Neuronal stem cell (in vitro differentiated cells): ENCODE data around the gene FMR1.

Experiments used
- DNase-seq: peaks from one replicate; pipeline ENCODE4 v3.0.0-alpha.2; 2013; ENCODE audit warnings: low spot score
- H2AFZ ChIP-seq: one replicate; pipeline ENCODE4 v1.6.1; 2013; ENCODE audit warnings: mild to moderate bottlenecking, low read length, inconsistent platforms
- H2AK5ac ChIP-seq: 2 replicates; pipeline ENCODE4 v1.6.1; 2013; ENCODE audit warnings: low read depth, mild to moderate bottlenecking, inconsistent platforms, low read length, moderate library complexity, mixed read lengths
- H2BK120ac ChIP-seq: 2 replicates; pipeline ENCODE4 v1.6.1; 2013; ENCODE audit warnings: low read depth, mild to moderate bottlenecking, inconsistent platforms, low read length, moderate library complexity, mixed read lengths
- H2BK12ac ChIP-seq: one replicate; pipeline ENCODE4 v1.6.1; 2013; ENCODE audit warnings: low read length, inconsistent platforms
- H2BK15ac ChIP-seq: 2 replicates; pipeline ENCODE4 v1.6.1; 2013; ENCODE audit warnings: mild to moderate bottlenecking, low read length, inconsistent platforms, mixed read lengths
- H2BK5ac ChIP-seq: one replicate; pipeline ENCODE4 v1.6.1; 2013; ENCODE audit warnings: inconsistent platforms, mild to moderate bottlenecking, low read length, moderate library complexity
- H3K14ac ChIP-seq: one replicate; pipeline ENCODE4 v1.6.1; 2013; ENCODE audit warnings: low read length, inconsistent platforms
- H3K18ac ChIP-seq: 2 replicates; pipeline ENCODE4 v1.6.1; 2013; ENCODE audit warnings: low read length, inconsistent platforms
- H3K23ac ChIP-seq: 2 replicates; pipeline ENCODE4 v1.6.1; 2013; ENCODE audit warnings: low read depth, mild to moderate bottlenecking, mixed read lengths, low read length, inconsistent platforms; ENCODE audit not compliant: poor library complexity
- H3K27ac ChIP-seq: replicated peaks from 3 replicates; pipeline ENCODE4 v1.5.1; 2013; ENCODE audit warnings: low read length, inconsistent platforms
- H3K27me3 ChIP-seq, 3 experiments: 2 replicates each; pipeline ENCODE4 v1.6.1; 2013; ENCODE audit warnings: low read length in 3 of 3, mild to moderate bottlenecking in 2 of 3, inconsistent platforms in 1 of 3, low read depth in 1 of 3, mixed read lengths in 1 of 3, moderate library complexity in 1 of 3; ENCODE audit not compliant: control insufficient read depth in 3 of 3, insufficient read depth in 3 of 3
- H3K36me3 ChIP-seq, 2 donors: replicated peaks in 1 of 2; 2 replicates each; pipeline ENCODE4 v1.6.1; 2013; ENCODE audit warnings: low read length in 2 of 2; ENCODE audit not compliant: control insufficient read depth in 2 of 2, insufficient read depth in 2 of 2
- H3K4ac ChIP-seq: 2 replicates; pipeline ENCODE4 v1.6.1; 2013; ENCODE audit warnings: inconsistent platforms, mild to moderate bottlenecking, low read length, moderate library complexity
- H3K4me1 ChIP-seq, 2 donors: 1 replicate in 1 of 2; 2 replicates in 1 of 2; pipeline ENCODE4 v1.6.1; 2013; ENCODE audit warnings: low read length in 2 of 2, low read depth in 1 of 2; ENCODE audit not compliant: control insufficient read depth in 2 of 2, insufficient read depth in 1 of 2
- H3K4me2 ChIP-seq: one replicate; pipeline ENCODE4 v1.6.1; 2013; ENCODE audit warnings: mild to moderate bottlenecking, low read length, inconsistent platforms; ENCODE audit not compliant: insufficient read depth, poor library complexity, severe bottlenecking
- H3K4me3 ChIP-seq, 2 donors: 2 replicates each; pipeline ENCODE4 v1.5.1; 2013; ENCODE audit warnings: low read length in 2 of 2, mild to moderate bottlenecking in 2 of 2, inconsistent platforms in 1 of 2, moderate library complexity in 1 of 2
- H3K79me1 ChIP-seq: one replicate; pipeline ENCODE4 v1.6.1; 2013; ENCODE audit warnings: low read depth, mild to moderate bottlenecking, inconsistent platforms, low read length, moderate library complexity
- H3K9ac ChIP-seq: one replicate; pipeline ENCODE4 v1.6.1; 2013; ENCODE audit warnings: mild to moderate bottlenecking, low read depth, low read length, inconsistent platforms; ENCODE audit not compliant: poor library complexity
- H3K9me3 ChIP-seq, 2 donors: replicated peaks in 1 of 2; 2 replicates each; pipeline versions ENCODE3 to v1.6.1; 2013; ENCODE audit warnings: low read length in 2 of 2, mild to moderate bottlenecking in 2 of 2, inconsistent platforms in 1 of 2, low read depth in 1 of 2, mixed read lengths in 1 of 2, moderate library complexity in 1 of 2; ENCODE audit not compliant: control insufficient read depth in 2 of 2, insufficient read depth in 1 of 2
- H4K8ac ChIP-seq: one replicate; pipeline ENCODE4 v1.6.1; 2013; ENCODE audit warnings: low read depth, mild to moderate bottlenecking, inconsistent platforms, low read length, moderate library complexity
- H4K91ac ChIP-seq: one replicate; pipeline ENCODE4 v1.6.1; 2013; ENCODE audit warnings: low read length, low read depth, mild to moderate bottlenecking, inconsistent platforms; ENCODE audit not compliant: poor library complexity
- WGBS, 2 donors: extraction: QIAGEN DNeasy Blood & Tissue Kit; methylation state at CpG; one replicate each; pipeline ENCODE4 v1.1.7; 2013; ENCODE audit warnings: missing lambda C conversion rate in 2 of 2, mixed read lengths in 1 of 2; ENCODE audit not compliant: insufficient read length in 2 of 2, insufficient replicate concordance in 1 of 2; ENCODE audit errors: extremely low coverage in 2 of 2; 5-methylcytosine and 5-hydroxymethylcytosine counted together

The FMR1 gene

DNA sequence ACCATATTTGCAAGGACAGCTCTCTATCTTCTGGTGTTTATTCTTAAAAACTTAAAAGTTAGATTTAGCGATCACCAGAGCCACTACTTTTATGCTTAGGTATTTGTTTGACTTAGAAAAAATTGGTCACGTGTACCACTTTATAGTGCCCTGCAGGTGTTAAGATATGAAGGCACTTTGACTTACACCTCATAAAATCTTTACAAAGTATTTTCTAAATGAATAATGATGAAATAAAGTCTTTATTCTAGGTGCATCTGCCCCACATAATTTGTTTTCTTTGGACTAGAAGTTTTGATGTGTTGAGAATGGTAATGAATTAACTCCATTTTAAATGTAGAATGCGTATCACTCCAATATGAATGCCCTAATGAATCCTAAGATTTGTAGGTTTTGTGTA is 2.9 kb downstream of the FMR1 start:
- no peak for DNase-seq
- Histone ChIP-seq H3K9ac (no peak overlapping the region), H3K79me1 (no peaks in the 10 kb centered on the region), H3K23ac (no peak overlapping the region), H2BK12ac (no peak overlapping the region), H2BK5ac (no peak overlapping the region), H2AFZ (no peak overlapping the region), H3K27ac (no peak overlapping the region), H4K8ac (no peak overlapping the region), H3K4me3 (no peak overlapping the region), H3K14ac (no peak overlapping the region), H3K36me3 (peaks cover 0 to 9% of the 10 kb centered on the region in 2 donors), H3K4ac (no peak overlapping the region), H2AK5ac (no peak overlapping the region), H3K9me3 (no peaks in the 10 kb centered on the region), H3K27me3 (no peaks in the 10 kb centered on the region), H2BK15ac (no peak overlapping the region), H3K18ac (no peak overlapping the region), H4K91ac (no peak overlapping the region), H3K4me1 (peaks cover 0 to 1% of the 10 kb centered on the region in 2 donors), H3K4me2 (no peak overlapping the region), H2BK120ac (no peak overlapping the region)
- WGBS, 2 donors: no CpG with 5 or more reads among the region's 3 CpGs

DNA sequence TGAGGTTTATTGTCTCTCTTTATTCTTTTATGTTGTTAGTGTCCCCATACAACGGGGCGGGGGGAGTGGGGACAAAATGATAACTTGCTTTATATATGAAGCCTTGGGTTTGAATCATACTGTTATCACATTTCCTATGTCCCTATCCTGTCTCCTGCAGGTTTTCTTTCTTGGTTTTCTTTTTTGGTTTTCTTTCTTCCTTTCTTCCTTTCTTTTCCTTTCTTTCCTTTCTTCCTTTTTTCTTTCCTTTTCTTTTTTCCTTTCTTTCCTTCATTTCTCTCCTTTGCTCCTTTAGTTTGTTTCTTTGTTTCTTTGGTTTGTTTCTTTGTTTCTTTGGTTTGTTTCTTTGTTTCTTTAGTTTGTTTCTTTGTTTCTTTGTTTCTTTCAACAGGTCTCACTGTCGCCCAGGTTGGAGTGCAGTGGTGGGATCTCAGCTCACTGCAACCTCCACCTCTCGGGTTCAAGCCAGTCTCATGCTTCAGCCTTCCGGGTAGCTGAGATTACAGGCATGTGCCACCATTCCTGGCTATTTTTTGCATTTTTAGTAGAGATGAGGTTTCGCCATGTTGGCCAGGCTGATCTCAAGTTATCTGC is 4.8 kb downstream of the FMR1 start:
- Histone ChIP-seq H3K27me3 (peaks cover 0 to 3% (median 0%) of the 10 kb centered on the region in 3 experiments), H3K9me3 (no peaks in the 10 kb centered on the region), H3K27ac (no peak overlapping the region), H2AFZ (no peak overlapping the region), H3K79me1 (peaks cover 2% of the 10 kb centered on the region), H3K4ac (no peak overlapping the region), H3K9ac (no peak overlapping the region), H3K14ac (no peak overlapping the region), H3K4me3 (no peak overlapping the region), H3K36me3 (peaks cover 0 to 9% of the 10 kb centered on the region in 2 donors), H2BK120ac (no peak overlapping the region), H4K91ac (no peak overlapping the region), H3K18ac (no peak overlapping the region), H2BK5ac (no peak overlapping the region), H2BK15ac (no peak overlapping the region), H2BK12ac (no peak overlapping the region), H2AK5ac (no peak overlapping the region), H4K8ac (no peak overlapping the region), H3K4me2 (no peak overlapping the region), H3K4me1 (peaks cover 0 to 2% of the 10 kb centered on the region in 2 donors), H3K23ac (no peak overlapping the region)
- DNase-seq: no peak
- no CpG with 5 or more reads among the region's 6 CpGs for WGBS, 2 donors

DNA sequence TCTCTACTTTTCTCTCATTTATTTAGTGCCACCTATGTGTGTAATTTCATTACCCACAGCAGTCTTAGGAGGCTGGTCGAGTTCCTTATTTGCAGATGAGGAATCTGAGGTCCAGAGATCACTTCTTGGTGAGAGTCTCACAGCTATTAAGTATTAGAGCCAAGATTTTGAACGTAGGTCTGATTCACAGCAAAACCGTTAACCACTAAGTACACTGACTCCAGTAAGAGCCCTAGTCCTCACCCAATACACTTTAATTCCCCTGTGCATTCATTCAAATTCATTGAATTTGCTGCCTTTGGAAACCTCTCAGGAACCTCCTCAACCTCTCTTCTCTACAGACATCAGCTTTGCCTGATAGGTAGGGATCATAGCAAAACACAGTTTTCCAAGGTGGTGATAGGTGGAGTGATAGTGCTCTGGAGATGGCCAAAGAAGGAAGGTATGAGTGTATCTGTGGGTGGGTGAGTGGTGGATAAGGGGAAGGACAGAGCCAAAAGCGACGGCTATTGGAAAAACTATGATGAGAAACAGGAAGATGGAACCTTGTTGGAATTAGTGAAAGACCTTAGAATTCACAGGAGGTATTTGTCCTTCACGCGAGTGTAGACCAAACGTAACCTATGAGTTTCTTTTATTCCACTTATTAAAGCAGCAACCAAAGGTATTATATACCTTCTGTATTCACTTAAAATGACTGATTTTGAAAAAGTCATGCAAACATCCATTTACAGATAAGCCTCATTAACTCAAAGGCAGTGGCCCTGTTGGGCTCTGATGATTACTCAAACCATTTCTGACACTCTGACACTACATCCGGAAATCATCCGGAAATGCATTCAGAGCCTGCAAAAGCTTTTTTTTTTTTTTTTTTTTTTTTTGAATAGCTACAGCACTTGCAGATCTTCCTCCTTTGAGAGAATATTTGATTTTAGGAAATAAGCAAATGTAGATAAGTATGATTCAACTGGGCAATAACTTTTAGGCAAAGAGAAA is 6.3 kb downstream of the FMR1 start:
- Histone ChIP-seq H3K4me1 (peaks cover 0 to 2% of the 10 kb centered on the region in 2 donors), H3K36me3 (peaks cover 0 to 9% of the 10 kb centered on the region in 2 donors), H4K8ac (no peak overlapping the region), H2BK12ac (no peak overlapping the region), H2AFZ (no peak overlapping the region), H4K91ac (no peak overlapping the region), H2BK120ac (no peak overlapping the region), H3K4ac (no peak overlapping the region), H3K14ac (no peak overlapping the region), H3K27me3 (peaks cover 0 to 3% (median 0%) of the 10 kb centered on the region in 3 experiments), H3K4me3 (no peak overlapping the region), H3K4me2 (no peak overlapping the region), H3K9me3 (no peaks in the 10 kb centered on the region), H3K23ac (no peak overlapping the region), H3K79me1 (peaks cover 2% of the 10 kb centered on the region), H2BK15ac (no peak overlapping the region), H3K9ac (no peak overlapping the region), H3K18ac (no peak overlapping the region), H2AK5ac (no peak overlapping the region), H3K27ac (no peak overlapping the region), H2BK5ac (no peak overlapping the region)
- WGBS, 2 donors: no CpG with 5 or more reads among the region's 10 CpGs
- no peak for DNase-seq

DNA sequence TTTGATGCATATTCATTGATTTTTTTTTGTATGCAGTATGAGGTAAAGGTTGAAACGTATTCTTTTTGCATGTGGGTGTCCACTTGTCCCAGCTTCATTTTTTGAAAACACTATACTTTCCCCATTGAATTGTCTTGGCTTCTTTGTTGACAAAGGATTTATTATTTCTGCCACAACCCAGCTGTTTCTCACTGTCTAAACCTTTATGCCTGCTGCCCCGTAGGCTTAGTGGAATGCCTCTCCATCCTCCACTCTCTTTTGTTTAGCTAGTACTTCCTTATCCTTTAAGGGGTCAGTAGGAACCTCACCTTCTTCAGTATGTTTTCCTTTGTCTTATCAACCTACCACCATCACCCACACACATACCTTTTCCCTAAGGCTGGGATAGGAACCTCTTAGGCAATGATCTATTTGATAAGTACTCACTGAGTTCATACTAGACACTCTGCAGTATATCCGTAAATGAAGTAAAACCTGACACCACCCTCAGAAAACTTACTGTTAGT is 8.5 kb downstream of the FMR1 start:
- Histone ChIP-seq H3K79me1 (peaks cover 2% of the 10 kb centered on the region), H2BK120ac (no peak overlapping the region), H4K8ac (no peak overlapping the region), H3K4me3 (no peak overlapping the region), H4K91ac (no peak overlapping the region), H3K36me3 (peaks cover 0 to 19% of the 10 kb centered on the region in 2 donors), H3K9me3 (no peaks in the 10 kb centered on the region), H2BK5ac (no peak overlapping the region), H2AK5ac (no peak overlapping the region), H3K9ac (no peak overlapping the region), H2BK12ac (no peak overlapping the region), H3K27me3 (peaks cover 0 to 3% (median 0%) of the 10 kb centered on the region in 3 experiments), H3K18ac (no peak overlapping the region), H2AFZ (no peak overlapping the region), H3K4me2 (no peak overlapping the region), H2BK15ac (no peak overlapping the region), H3K14ac (no peak overlapping the region), H3K4me1 (peaks cover 0 to 2% of the 10 kb centered on the region in 2 donors), H3K27ac (no peak overlapping the region), H3K23ac (no peak overlapping the region), H3K4ac (no peak overlapping the region)
- no peak for DNase-seq
- no CpG with 5 or more reads among the region's 3 CpGs for WGBS, 2 donors
